LNCaP clone FGC (cell line): ENCODE results near the gene NAXE.

ENCODE experiments used
- DNase-seq: peaks from one replicate; pipeline ENCODE4 v3.0.0-alpha.2; 2011; ENCODE audit warnings: low read depth
- H3K4me3 ChIP-seq: 2 replicates; pipeline ENCODE4 v1.5.1; 2011; ENCODE audit warnings: mild to moderate bottlenecking, low read depth, low read length, control low read depth
- TF ChIP-seq, protein P1 (sequence below): IDR thresholded peaks from 2 replicates; pipeline ENCODE4 v1.5.1; 2012; ENCODE audit warnings: mild to moderate bottlenecking; ENCODE audit not compliant: control insufficient read depth, insufficient read depth; ENCODE audit errors: extremely low read depth

The NAXE gene

GRCh38 chr1:156554971-156555370 is 36.6 kb upstream of the NAXE start:
- DNase-seq = no peak

DNA sequence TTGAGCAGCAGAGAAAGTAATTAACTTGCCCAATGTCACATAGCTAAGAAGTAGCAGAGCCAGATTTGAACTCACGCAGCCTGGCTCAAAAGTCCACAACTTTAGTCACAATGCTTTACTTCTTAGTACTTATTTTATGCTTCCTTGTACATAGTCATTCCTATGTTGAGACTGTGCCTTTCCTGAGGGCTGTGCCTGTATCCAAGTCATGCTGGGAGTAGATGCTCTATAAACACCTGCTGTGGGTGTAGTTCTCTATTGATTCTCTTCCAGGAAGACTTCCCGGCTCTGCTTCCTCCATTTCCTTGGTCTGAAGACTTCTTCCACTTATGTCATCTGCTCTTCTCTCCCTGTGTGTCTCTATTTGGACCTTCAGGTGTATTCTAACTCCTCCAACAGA is 35.9 kb upstream of the NAXE start:
- TF ChIP-seq, protein P1, sequence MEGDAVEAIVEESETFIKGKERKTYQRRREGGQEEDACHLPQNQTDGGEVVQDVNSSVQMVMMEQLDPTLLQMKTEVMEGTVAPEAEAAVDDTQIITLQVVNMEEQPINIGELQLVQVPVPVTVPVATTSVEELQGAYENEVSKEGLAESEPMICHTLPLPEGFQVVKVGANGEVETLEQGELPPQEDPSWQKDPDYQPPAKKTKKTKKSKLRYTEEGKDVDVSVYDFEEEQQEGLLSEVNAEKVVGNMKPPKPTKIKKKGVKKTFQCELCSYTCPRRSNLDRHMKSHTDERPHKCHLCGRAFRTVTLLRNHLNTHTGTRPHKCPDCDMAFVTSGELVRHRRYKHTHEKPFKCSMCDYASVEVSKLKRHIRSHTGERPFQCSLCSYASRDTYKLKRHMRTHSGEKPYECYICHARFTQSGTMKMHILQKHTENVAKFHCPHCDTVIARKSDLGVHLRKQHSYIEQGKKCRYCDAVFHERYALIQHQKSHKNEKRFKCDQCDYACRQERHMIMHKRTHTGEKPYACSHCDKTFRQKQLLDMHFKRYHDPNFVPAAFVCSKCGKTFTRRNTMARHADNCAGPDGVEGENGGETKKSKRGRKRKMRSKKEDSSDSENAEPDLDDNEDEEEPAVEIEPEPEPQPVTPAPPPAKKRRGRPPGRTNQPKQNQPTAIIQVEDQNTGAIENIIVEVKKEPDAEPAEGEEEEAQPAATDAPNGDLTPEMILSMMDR = no peak
- no peak for DNase-seq
- H3K4me3 ChIP-seq = no peak overlapping the region

More at GRCh38 chr1:156554971-156555370, 36.6 kb upstream of the NAXE start:
- no peak overlapping the region for H3K4me3 ChIP-seq
- TF ChIP-seq, protein P1 = no peak

DNA sequence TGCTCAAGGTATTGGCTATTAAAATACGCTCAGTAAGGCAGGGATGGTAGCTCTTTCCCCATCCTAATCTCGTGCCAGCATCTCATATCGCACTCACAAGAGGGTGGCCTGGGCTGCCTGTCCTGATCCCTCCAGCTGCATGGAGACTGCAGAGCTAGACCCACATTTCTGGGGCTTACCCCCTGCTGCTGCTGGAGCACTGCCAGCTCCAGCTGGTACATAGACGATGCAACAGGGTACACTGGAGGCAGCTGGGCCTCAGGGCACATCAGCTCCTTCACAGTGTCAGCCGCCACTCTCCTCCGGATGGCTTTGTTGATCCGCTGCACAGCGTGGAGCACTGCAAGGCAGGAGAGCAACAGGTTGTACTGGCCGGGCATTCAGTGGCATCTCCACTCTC is 35.2 kb upstream of the NAXE start:
- H3K4me3 ChIP-seq = no peak overlapping the region
- TF ChIP-seq, protein P1 = no peak
- DNase-seq = no peak

GRCh38 chr1:156559086-156559796 is 32.3 kb upstream of the NAXE start:
- no peak for DNase-seq
- no peak overlapping the region for H3K4me3 ChIP-seq
- TF ChIP-seq, protein P1 = no peak

- peak; percentile 83 for DNase-seq
- TF ChIP-seq, protein P1 = no peak
These were observed 31.7 kb upstream of the NAXE start for GRCh38 chr1:156559797-156560385.

GRCh38 chr1:156560585-156561163 is 30.9 kb upstream of the NAXE start:
- no peak overlapping the region for H3K4me3 ChIP-seq
- DNase-seq = no peak
- TF ChIP-seq, protein P1 = no peak

More at GRCh38 chr1:156559797-156560385, 31.7 kb upstream of the NAXE start:
- no peak overlapping the region for H3K4me3 ChIP-seq
